SK-N-SH (cell line): ENCODE results near the gene HK2.

ENCODE experiments used
- MXI1 ChIP-seq: IDR thresholded peaks from 2 replicates; pipeline ENCODE4 v1.6.1; 2012; ENCODE audit warnings: mild to moderate bottlenecking, low read depth, low read length, improper control_type of control experiment
- SMC3 ChIP-seq: IDR thresholded peaks from 2 replicates; pipeline ENCODE4 v1.6.1; 2012; ENCODE audit warnings: low read depth, low read length, improper control_type of control experiment

- TF ChIP-seq SMC3 (no peak), MXI1 (no peak)
These were observed 55.2 kb downstream of the HK2 start for GRCh38 chr2:74889159-74889558.
